ENCODE measurements around the gene NDUFB6. TPM values are rescaled to one million over a fixed set of nuclear protein-coding genes. Genes with fewer than 3 reads are reported as not detected.

NDUFB6 gene
- total RNA-seq, 1 donor from 2014 or later, result 38.4 TPM

- no peak overlapping the region for H3K27ac Mint-ChIP-seq
- no peaks in the 10 kb centered on the region for H3K36me3 Mint-ChIP-seq
- no peak overlapping the region for H3K4me3 Mint-ChIP-seq
- no peaks in the 10 kb centered on the region for H3K4me1 Mint-ChIP-seq
- no peak for DNase-seq (ENCODE audit: low spot score in 2 of 2, unreplicated experiment in 2 of 2)
- peaks cover 9% of the 10 kb centered on the region for H3K27me3 Mint-ChIP-seq (ENCODE audit: low read depth)
- no peak for TF ChIP-seq CTCF (IDR thresholded peaks at IDR 0.05; ENCODE audit: unreplicated experiment)
- H3K9me3 Mint-ChIP-seq, result peaks cover 19% of the 10 kb centered on the region
These were observed 23.3 kb upstream of the NDUFB6 start for GRCh38 chr9:32596096-32596865.

GRCh38 chr9:32590898-32591297 is 17.9 kb upstream of the NDUFB6 start:
- TF ChIP-seq CTCF (IDR thresholded peaks at IDR 0.05; ENCODE audit: unreplicated experiment), result no peak
- Mint-ChIP-seq H3K4me1 (peaks cover 4% of the 10 kb centered on the region), H3K9me3 (peaks cover 4% of the 10 kb centered on the region)

GRCh38 chr9:32590476-32590875 is 17.5 kb upstream of the NDUFB6 start:
- DNase-seq (ENCODE audit: low spot score in 2 of 2, unreplicated experiment in 2 of 2), result no peak
- H3K4me1 Mint-ChIP-seq, result peaks cover 4% of the 10 kb centered on the region
- H3K9me3 Mint-ChIP-seq, result peaks cover 6% of the 10 kb centered on the region
- H3K27me3 Mint-ChIP-seq (ENCODE audit: low read depth), result peaks cover 25% of the 10 kb centered on the region
- H3K27ac Mint-ChIP-seq, result no peak overlapping the region
- no peak for TF ChIP-seq CTCF (IDR thresholded peaks at IDR 0.05; ENCODE audit: unreplicated experiment)
- H3K36me3 Mint-ChIP-seq, result no peaks in the 10 kb centered on the region
- no peak overlapping the region for H3K4me3 Mint-ChIP-seq

More at GRCh38 chr9:32590898-32591297, 17.9 kb upstream of the NDUFB6 start:
- no peak for DNase-seq (ENCODE audit: low spot score in 2 of 2, unreplicated experiment in 2 of 2)
- no peaks in the 10 kb centered on the region for H3K36me3 Mint-ChIP-seq
- H3K4me3 Mint-ChIP-seq, result no peak overlapping the region
- no peak overlapping the region for H3K27ac Mint-ChIP-seq
- H3K27me3 Mint-ChIP-seq (ENCODE audit: low read depth), result peaks cover 21% of the 10 kb centered on the region

GRCh38 chr9:32589083-32589723 is 16.2 kb upstream of the NDUFB6 start:
- Mint-ChIP-seq H3K4me3 (no peak overlapping the region), H3K9me3 (peaks cover 6% of the 10 kb centered on the region), H3K27me3 (ENCODE audit: low read depth) (peaks cover 33% of the 10 kb centered on the region), H3K4me1 (peaks cover 4% of the 10 kb centered on the region), H3K36me3 (no peaks in the 10 kb centered on the region), H3K27ac (no peak overlapping the region)
- TF ChIP-seq CTCF (IDR thresholded peaks at IDR 0.05; ENCODE audit: unreplicated experiment), result no peak
- DNase-seq (ENCODE audit: low spot score in 2 of 2, unreplicated experiment in 2 of 2), result no peak

- H3K9me3 Mint-ChIP-seq, result peaks cover 6% of the 10 kb centered on the region
- H3K4me3 Mint-ChIP-seq, result no peak overlapping the region
- H3K4me1 Mint-ChIP-seq, result peaks cover 4% of the 10 kb centered on the region
- H3K36me3 Mint-ChIP-seq, result no peaks in the 10 kb centered on the region
- no peak for TF ChIP-seq CTCF (IDR thresholded peaks at IDR 0.05; ENCODE audit: unreplicated experiment)
- no peak overlapping the region for H3K27ac Mint-ChIP-seq
- peaks cover 33% of the 10 kb centered on the region for H3K27me3 Mint-ChIP-seq (ENCODE audit: low read depth)
- no peak for DNase-seq (ENCODE audit: low spot score in 2 of 2, unreplicated experiment in 2 of 2)
These were observed 14.9 kb upstream of the NDUFB6 start for GRCh38 chr9:32587901-32588300.
